ENCODE data around the gene HOXB5.

The HOXB5 gene

GRCh38 chr17:48624544-48625494 is 31.2 kb upstream of the HOXB5 start (continued):
- no peak; the same call in 1 of the 2 replicates for TF ChIP-seq INSM2 (tag by site-specific recombination; IDR thresholded peaks at IDR 0.05)
- no peak for TF ChIP-seq ZNF354C (tag by site-specific recombination; IDR thresholded peaks at IDR 0.05; ENCODE audit: borderline replicate concordance, low read depth)
- TF ChIP-seq ZNF488 (tag by site-specific recombination; IDR thresholded peaks at IDR 0.05) = no peak
- TF ChIP-seq ZBTB48 (tag by site-specific recombination; IDR thresholded peaks at IDR 0.05) = 0 out of 2 replicates have a peak, but pooled peaks have one; percentile 17
- peak; percentile 43 for TF ChIP-seq ZNF398 (tag by site-specific recombination; IDR thresholded peaks at IDR 0.05)
- TF ChIP-seq KLF8 (tag by site-specific recombination; IDR thresholded peaks at IDR 0.05) = peak; percentile 49
- TF ChIP-seq ZNF324 (tag by site-specific recombination; IDR thresholded peaks at IDR 0.05) = no peak
- no peak for TF ChIP-seq ZNF585B (tag by site-specific recombination; IDR thresholded peaks at IDR 0.05)
- no peak for TF ChIP-seq ZNF645 (tag by site-specific recombination; IDR thresholded peaks at IDR 0.05)
- no peak for TF ChIP-seq ZNF529 (tag by site-specific recombination; IDR thresholded peaks at IDR 0.05; ENCODE audit: insufficient replicate concordance)
- TF ChIP-seq ZNF248 (tag by site-specific recombination; IDR thresholded peaks at IDR 0.05) = no peak
- 0 out of 2 replicates have a peak, but pooled peaks have one; percentile 38 for TF ChIP-seq WT1 (tag by site-specific recombination; IDR thresholded peaks at IDR 0.05)
- no peak for TF ChIP-seq ZBTB11 (tag by site-specific recombination; conservative IDR thresholded peaks at IDR 0.05; ENCODE audit: low read depth)
- TF ChIP-seq ZSCAN4 (tag by site-specific recombination; IDR thresholded peaks at IDR 0.05) = peak; percentile 48; the same call in 1 of the 2 replicates
- no peak for TF ChIP-seq ZNF549 (tag by site-specific recombination; IDR thresholded peaks at IDR 0.05)
- no peak for TF ChIP-seq ZNF16 (tag by site-specific recombination; IDR thresholded peaks at IDR 0.05; ENCODE audit: low read depth)
- TF ChIP-seq ZNF2 (tag by site-specific recombination; IDR thresholded peaks at IDR 0.05) = 0 out of 2 replicates have a peak, but pooled peaks have one; percentile 21
- TF ChIP-seq ZNF140 (tag by site-specific recombination; IDR thresholded peaks at IDR 0.05) = no peak
- TF ChIP-seq CTCF (tag by site-specific recombination; IDR thresholded peaks at IDR 0.05) = no peak
- TF ChIP-seq ZIC2 (tag by site-specific recombination; IDR thresholded peaks at IDR 0.05) = peak; percentile 89
- TF ChIP-seq GLIS2 (tag by site-specific recombination; IDR thresholded peaks at IDR 0.05) = peak; percentile 82
- no peak for TF ChIP-seq HOXC10 (CRISPR knock-in tag; IDR thresholded peaks at IDR 0.05)
- no peak for TF ChIP-seq ZNF26 (tag by site-specific recombination; IDR thresholded peaks at IDR 0.05)
- TF ChIP-seq ZNF843 (tag by site-specific recombination; IDR thresholded peaks at IDR 0.05) = no peak; the same call in 1 of the 2 replicates
- no peak for TF ChIP-seq ZNF366 (tag by site-specific recombination; conservative IDR thresholded peaks at IDR 0.05)
